Retina (tissue), 1 donor: ENCODE data around the gene BRCC3.
"Not testable (repeated sequence)": the region's sequence is repeated elsewhere in the genome, so short reads cannot be mapped to it uniquely, and the experiment has no call there.

Source experiments
- DNase-seq: peaks from one replicate; pipeline ENCODE4 v3.0.0-alpha.2; 2016

Gene BRCC3

GRCh38 chrX:155061760-155062159 is 9.5 kb upstream of the BRCC3 start:
- no peak for DNase-seq

DNA sequence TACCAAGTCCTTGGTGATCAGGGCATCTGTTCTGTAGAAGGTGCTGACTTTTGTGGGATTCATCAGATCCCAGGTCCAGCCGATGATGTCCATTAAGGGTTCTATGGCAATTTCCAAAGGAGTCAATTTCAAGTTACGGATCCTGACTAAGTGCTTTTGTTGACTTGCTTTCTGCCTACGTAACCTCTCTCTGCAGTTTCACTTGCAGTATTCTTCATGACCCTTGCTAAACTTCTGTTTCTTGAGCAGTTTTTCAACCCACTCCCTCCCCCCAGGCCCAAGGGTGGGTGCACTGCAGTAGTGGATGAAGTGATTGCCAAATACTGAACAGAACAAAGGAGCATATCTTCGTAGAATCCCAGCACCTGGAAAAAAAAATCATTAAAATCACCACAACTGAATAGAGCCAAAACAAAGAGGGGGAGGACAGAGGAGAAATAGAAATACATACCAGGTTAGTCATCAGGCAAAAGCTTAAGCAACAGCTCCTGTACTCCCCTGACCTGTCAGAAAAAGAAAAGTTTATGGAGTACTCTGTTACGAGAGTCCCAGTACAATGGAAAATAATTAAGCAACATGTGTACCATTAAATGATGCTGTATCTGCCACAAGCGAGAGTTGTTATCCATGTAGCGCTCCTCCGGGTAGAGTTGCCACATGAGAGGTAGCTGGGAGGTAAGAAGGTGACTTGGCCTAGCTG is 6.1 kb upstream of the BRCC3 start:
- no peak for DNase-seq

GRCh38 chrX:155068165-155068564 is 3.1 kb upstream of the BRCC3 start:
- DNase-seq, result no peak

- DNase-seq, result no peak
Measured at GRCh38 chrX:155069414-155069813, 1.9 kb upstream of the BRCC3 start.

- no peak for DNase-seq
Measured at GRCh38 chrX:155070038-155070437, 1.3 kb upstream of the BRCC3 start.

- DNase-seq, result no peak
Measured at GRCh38 chrX:155070663-155070974, 689 bp upstream of the BRCC3 start.

GRCh38 chrX:155071694-155072280 is 479 bp downstream of the BRCC3 start:
- DNase-seq, result no peak

GRCh38 chrX:155086202-155086840 is 15.0 kb downstream of the BRCC3 start:
- peak; percentile 7 for DNase-seq

DNA sequence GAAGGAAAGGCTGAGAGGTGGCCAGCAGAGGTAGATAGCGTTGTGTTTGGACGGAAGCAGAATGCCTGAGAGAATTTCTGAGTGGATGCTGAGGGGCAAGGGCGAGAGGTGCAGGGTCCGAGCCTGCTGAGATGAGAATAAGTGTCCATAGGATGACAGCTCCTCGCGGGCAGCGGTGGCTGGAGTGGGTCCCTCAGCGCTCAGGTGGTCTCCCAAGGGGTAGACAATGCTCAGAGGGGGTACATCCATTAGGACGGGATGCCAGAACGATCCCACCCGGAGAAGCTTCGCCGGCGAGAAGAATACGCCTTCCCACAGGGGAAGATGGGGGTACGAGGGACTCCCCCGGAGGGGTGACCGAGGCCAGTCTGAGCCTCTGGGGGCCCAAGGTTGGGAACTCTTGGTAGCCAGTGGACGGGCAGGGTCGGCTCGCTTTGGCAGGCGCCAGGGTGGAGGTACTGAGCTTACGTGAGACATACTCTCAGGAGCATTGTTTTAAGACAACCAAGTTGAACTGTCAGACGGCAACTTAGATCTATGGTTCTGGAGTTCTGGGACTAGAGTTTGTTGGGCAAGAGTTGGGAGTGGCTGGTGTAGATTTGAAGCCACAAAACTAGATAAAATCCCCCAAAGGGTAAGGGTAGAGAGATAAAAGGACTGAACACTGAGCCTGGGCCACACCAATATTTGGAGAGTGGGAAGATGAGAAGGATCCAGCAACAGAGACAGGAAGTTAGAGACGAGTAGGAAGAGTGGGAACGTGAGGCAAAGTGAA is 15.8 kb downstream of the BRCC3 start:
- DNase-seq, result no peak

GRCh38 chrX:155094468-155095061 is 23.3 kb downstream of the BRCC3 start:
- peak; percentile 18 for DNase-seq

- no peak for DNase-seq
Measured at GRCh38 chrX:155105919-155106318, 34.6 kb downstream of the BRCC3 start.

- DNase-seq, result no peak
Measured at GRCh38 chrX:155108427-155108826, 37.1 kb downstream of the BRCC3 start.

- no peak for DNase-seq
Measured at GRCh38 chrX:155112171-155112570, 40.9 kb downstream of the BRCC3 start.

GRCh38 chrX:155113097-155113496 is 41.8 kb downstream of the BRCC3 start:
- DNase-seq, result no peak

- DNase-seq, result no peak
Measured at GRCh38 chrX:155115174-155115819, 44.0 kb downstream of the BRCC3 start.

GRCh38 chrX:155127465-155127864 is 56.2 kb downstream of the BRCC3 start:
- DNase-seq, result no peak

GRCh38 chrX:155127940-155128339 is 56.6 kb downstream of the BRCC3 start:
- no peak for DNase-seq

DNA sequence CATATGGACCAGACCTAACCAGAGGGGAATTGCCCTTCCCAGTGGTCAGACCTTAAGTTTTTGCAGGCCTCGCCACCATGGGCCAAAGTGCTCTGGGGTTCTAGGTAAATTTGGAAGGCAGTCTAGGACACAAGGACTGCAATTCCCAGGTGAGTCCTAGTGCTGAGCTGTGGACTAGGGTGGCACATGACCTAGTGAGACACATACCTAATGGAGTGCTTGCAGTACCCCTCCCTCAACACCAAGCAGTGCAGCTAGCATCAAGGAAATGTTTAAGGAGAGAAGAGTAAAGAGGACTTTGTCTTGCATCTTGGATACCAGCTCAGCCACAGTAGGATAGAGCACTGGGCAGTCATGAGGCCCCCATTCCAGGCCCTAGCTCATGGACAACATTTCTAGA is 60.8 kb downstream of the BRCC3 start:
- no peak for DNase-seq

DNA sequence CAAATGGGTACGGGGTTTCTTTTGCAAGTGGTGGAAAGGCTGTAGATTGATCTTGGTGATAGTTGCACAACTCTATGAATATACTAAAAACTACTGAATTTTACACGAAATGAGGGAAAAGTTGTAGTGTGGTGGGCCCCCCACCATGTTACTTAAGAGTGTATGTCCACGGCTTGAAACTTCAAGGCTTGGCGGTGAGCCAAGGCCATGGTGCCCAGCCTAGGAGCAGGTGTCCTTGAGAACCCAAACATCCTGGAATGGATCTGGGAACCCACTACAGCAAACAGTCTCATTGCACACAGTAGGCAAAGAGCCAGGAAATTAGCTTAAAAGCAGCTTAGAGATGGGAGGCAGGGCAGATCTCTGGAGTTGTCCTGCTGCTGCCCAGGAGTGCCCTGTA is 62.9 kb downstream of the BRCC3 start:
- no peak for DNase-seq

- no peak for DNase-seq
Measured at GRCh38 chrX:155143959-155144548, 72.7 kb downstream of the BRCC3 start.

DNA sequence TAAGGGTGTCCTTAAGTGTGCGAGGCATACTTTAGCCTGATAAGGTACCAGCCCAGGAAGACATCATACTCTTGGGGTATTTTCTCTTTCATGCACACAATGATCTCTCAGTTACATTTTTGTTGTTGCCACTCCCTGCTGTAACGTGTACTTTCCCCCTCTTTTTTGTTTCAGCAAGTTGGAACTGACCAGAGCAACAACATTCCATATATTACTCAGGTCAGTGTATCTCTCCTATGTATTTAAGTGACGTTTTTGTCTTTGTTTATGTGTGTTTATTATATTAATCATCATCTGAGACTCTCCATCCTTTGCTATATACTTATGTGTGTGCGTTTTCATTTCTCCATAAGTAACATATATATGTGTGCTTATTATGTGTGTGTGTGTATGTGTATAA is 73.6 kb downstream of the BRCC3 start:
- DNase-seq, result no peak

DNA sequence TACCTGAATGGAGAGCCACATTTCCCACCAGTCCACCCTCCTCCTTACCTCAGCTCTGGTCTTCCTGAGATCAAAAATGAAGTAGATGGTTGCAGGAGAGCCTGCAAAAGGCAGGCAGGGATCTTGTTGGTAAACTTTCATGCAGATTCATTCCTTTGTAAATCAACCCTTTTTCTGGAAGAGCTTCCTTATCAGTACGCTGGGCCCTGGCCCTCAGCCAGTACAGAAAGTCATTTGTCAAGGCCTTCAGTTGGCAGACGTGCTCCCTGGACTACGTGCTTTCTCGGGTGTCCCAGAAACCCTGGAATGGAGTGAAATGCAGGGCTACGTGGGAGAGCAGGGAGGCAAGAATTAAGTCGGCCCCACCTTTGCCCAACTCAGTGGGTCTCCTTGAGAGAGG is 76.3 kb downstream of the BRCC3 start:
- DNase-seq, result not testable (repeated sequence)
